ENCODE data around the gene PSEN2. TPM values are rescaled to one million over a fixed set of nuclear protein-coding genes. Genes with fewer than 3 reads are reported as not detected.
"Not testable (repeated sequence)": the region's sequence is repeated elsewhere in the genome, so short reads cannot be mapped to it uniquely, and the experiment has no call there.

PSEN2 gene
- total RNA-seq, 1 donor from 2014 or later = 19.5 TPM

DNA sequence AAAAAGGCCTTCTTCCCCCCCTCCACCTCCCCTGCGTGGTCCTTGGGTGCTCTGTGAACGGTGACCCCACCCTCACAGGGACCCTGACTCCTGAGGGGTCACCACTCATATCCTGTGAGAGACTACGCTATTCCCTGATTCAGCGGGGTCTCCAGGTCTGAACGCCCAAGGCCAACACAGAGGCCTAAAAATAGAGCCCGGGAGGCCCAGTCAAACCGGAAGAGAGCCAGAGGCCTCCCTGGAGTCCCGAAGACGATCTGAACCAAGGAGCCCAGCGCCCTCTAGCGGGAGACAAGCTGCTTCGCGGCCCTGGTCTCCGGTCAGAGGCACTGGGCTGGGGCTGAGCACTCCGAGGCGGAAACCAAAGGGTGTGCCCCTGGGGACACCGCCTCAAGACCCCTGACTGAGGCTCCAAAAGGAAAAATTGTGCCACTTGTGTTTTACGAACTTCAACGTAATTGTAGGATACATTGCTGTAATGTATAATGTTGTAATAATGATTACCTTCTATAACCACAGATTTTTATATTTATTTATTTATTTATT is 42.4 kb upstream of the PSEN2 start:
- Mint-ChIP-seq H3K4me1 (ENCODE audit: low read depth) (peaks cover 15% of the 10 kb centered on the region), H3K27ac (ENCODE audit: unreplicated experiment) (peak overlapping the region; percentile 93), H3K9me3 (ENCODE audit: low read depth) (no peaks in the 10 kb centered on the region), H3K27me3 (ENCODE audit: low read depth) (no peaks in the 10 kb centered on the region), H3K36me3 (ENCODE audit: low read depth) (no peaks in the 10 kb centered on the region), H3K4me3 (ENCODE audit: unreplicated experiment) (peak overlapping the region; percentile 19)
- TF ChIP-seq, protein P1, sequence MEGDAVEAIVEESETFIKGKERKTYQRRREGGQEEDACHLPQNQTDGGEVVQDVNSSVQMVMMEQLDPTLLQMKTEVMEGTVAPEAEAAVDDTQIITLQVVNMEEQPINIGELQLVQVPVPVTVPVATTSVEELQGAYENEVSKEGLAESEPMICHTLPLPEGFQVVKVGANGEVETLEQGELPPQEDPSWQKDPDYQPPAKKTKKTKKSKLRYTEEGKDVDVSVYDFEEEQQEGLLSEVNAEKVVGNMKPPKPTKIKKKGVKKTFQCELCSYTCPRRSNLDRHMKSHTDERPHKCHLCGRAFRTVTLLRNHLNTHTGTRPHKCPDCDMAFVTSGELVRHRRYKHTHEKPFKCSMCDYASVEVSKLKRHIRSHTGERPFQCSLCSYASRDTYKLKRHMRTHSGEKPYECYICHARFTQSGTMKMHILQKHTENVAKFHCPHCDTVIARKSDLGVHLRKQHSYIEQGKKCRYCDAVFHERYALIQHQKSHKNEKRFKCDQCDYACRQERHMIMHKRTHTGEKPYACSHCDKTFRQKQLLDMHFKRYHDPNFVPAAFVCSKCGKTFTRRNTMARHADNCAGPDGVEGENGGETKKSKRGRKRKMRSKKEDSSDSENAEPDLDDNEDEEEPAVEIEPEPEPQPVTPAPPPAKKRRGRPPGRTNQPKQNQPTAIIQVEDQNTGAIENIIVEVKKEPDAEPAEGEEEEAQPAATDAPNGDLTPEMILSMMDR (IDR thresholded peaks at IDR 0.05) = peak; percentile 99
- DNase-seq (ENCODE audit: low spot score) = peak; percentile 96

DNA sequence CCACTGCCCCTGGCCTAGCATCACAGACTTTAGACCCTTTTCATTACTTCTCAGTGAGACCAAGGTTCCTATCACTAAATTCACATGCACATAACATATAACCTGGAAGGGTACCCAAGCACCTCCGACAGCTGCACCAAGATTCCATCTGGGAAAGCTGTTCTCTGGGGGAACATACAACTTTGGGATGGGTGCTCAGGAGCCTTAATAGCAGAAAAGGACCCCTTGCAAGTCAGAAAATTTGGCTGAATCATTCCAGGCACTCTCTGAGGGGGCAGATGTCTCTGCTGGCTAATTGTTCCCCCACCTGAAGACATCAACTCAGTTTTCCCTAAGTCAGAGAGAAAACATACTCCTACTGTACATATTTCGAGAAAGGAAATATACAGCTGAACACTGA is 41.3 kb upstream of the PSEN2 start:
- DNase-seq (ENCODE audit: low spot score) = no peak
- H3K27me3 Mint-ChIP-seq (ENCODE audit: low read depth) = peaks cover 3% of the 10 kb centered on the region
- H3K9me3 Mint-ChIP-seq (ENCODE audit: low read depth) = no peaks in the 10 kb centered on the region
- H3K36me3 Mint-ChIP-seq (ENCODE audit: low read depth) = no peaks in the 10 kb centered on the region
- TF ChIP-seq, protein P1 (IDR thresholded peaks at IDR 0.05) = no peak
- H3K4me3 Mint-ChIP-seq (ENCODE audit: unreplicated experiment) = no peak overlapping the region
- no peak overlapping the region for H3K27ac Mint-ChIP-seq (ENCODE audit: unreplicated experiment)
- H3K4me1 Mint-ChIP-seq (ENCODE audit: low read depth) = peaks cover 15% of the 10 kb centered on the region

DNA sequence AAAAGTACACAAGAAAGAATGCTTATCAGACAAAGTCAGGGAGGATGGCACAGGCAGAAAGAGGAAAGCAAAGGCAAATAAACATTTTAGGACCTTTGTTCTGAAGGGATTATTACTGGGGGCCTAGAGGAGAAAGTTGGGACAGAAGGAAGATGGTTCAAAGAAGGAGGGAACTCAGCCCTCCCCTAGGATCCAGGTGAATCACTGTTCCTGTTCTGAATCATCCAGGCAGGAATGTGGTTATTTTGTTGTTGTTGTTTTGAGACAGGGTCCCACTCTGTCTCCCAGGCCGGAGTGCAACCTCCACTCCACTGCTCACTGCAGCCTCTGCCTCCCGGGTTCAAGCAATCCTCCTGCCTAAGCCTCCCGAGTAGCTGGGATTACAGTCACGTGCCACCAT is 38.5 kb upstream of the PSEN2 start:
- Mint-ChIP-seq H3K4me3 (ENCODE audit: unreplicated experiment) (no peak overlapping the region), H3K4me1 (ENCODE audit: low read depth) (peaks cover 13% of the 10 kb centered on the region), H3K27ac (ENCODE audit: unreplicated experiment) (no peak overlapping the region), H3K9me3 (ENCODE audit: low read depth) (no peaks in the 10 kb centered on the region), H3K27me3 (ENCODE audit: low read depth) (peaks cover 4% of the 10 kb centered on the region), H3K36me3 (ENCODE audit: low read depth) (no peaks in the 10 kb centered on the region)
- TF ChIP-seq, protein P1 (IDR thresholded peaks at IDR 0.05) = no peak
- no peak for DNase-seq (ENCODE audit: low spot score)

DNA sequence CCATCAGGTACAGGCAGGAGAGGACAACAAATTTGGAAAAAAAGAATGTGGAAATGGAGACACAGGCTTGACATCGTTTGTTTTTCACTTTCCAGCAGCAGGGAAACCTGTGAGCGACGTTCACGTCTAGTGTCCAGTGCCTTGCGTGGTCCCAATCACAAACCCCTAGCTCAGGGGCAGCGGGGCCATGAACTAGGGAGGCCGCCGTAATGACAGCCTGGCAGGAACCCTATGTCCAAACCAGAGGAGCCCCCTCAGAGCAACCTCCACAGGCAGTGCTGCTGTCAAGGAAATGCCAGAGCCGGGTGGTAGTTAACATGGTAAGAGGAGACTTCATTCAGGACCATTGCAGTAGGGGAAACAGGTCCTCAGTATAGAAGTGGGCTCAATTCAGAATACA is 37.8 kb upstream of the PSEN2 start:
- H3K27ac Mint-ChIP-seq (ENCODE audit: unreplicated experiment) = no peak overlapping the region
- DNase-seq (ENCODE audit: low spot score) = no peak
- TF ChIP-seq, protein P1 (IDR thresholded peaks at IDR 0.05) = no peak
- H3K36me3 Mint-ChIP-seq (ENCODE audit: low read depth) = no peaks in the 10 kb centered on the region
- H3K27me3 Mint-ChIP-seq (ENCODE audit: low read depth) = peaks cover 4% of the 10 kb centered on the region
- no peak overlapping the region for H3K4me3 Mint-ChIP-seq (ENCODE audit: unreplicated experiment)
- no peaks in the 10 kb centered on the region for H3K9me3 Mint-ChIP-seq (ENCODE audit: low read depth)
- peaks cover 7% of the 10 kb centered on the region for H3K4me1 Mint-ChIP-seq (ENCODE audit: low read depth)

DNA sequence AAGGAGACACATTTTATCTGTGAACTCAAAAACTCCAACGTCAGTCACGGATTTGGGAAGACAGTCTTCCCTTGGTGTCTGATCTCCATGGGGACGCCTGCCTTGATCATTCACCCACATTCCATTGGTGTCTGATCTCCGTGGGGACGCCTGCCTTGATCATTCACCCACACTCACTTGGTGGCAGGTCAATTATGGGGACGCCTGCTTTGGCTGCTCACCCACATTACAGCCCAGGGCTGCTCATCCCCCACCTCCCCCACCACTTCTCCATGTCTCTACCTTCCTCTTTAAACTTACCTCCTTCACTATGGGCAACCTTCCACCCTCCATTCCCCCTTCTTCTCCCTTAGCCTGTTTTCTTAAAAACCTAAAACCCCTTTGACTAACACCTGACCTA is 36.2 kb upstream of the PSEN2 start:
- not testable (repeated sequence) for H3K36me3 Mint-ChIP-seq (ENCODE audit: low read depth); DNase-seq (ENCODE audit: low spot score); H3K4me3 Mint-ChIP-seq (ENCODE audit: unreplicated experiment); H3K27ac Mint-ChIP-seq (ENCODE audit: unreplicated experiment); H3K27me3 Mint-ChIP-seq (ENCODE audit: low read depth); H3K9me3 Mint-ChIP-seq (ENCODE audit: low read depth); H3K4me1 Mint-ChIP-seq (ENCODE audit: low read depth)

DNA sequence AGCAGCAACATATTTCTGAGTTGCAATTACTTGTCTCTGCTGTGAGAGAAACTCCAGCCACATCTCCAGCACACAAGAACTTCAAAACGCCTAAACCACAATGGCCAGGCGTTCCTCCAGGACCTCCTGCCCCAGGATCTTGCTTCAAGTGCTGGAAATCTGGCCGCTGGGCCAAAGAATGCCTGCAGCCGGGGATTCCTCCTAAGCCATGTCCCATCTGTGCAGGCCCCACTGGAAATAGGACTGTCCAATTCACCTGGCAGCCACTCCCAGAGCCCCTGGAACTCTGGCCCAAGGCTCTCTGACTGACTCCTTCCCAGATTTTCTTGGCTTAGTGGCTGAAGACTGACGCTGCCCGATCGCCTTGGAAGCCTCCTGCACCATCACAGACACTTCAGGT is 35.0 kb upstream of the PSEN2 start:
- not testable (repeated sequence) for H3K27ac Mint-ChIP-seq (ENCODE audit: unreplicated experiment); DNase-seq (ENCODE audit: low spot score); H3K36me3 Mint-ChIP-seq (ENCODE audit: low read depth); H3K27me3 Mint-ChIP-seq (ENCODE audit: low read depth); H3K4me1 Mint-ChIP-seq (ENCODE audit: low read depth); H3K4me3 Mint-ChIP-seq (ENCODE audit: unreplicated experiment); H3K9me3 Mint-ChIP-seq (ENCODE audit: low read depth)

DNA sequence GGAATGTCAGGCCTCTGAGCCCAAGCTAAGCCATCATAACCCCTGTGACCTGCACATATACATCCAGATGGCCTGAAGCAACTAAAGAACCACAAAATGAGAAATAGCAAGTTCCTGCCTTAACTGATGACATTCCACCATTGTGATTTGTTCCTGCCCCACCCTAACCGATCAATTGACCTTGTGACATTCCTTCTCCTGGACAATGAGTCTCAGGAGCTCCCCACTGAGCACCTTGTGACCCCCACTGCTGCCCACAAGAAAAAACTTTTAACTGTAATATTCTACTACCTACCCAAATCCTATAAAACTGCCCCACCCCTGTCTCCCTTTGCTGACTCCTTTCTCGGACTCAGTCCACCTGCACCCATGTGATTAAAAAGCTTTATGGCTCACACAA is 32.5 kb upstream of the PSEN2 start:
- not testable (repeated sequence) for H3K27ac Mint-ChIP-seq (ENCODE audit: unreplicated experiment); H3K36me3 Mint-ChIP-seq (ENCODE audit: low read depth); H3K27me3 Mint-ChIP-seq (ENCODE audit: low read depth); DNase-seq (ENCODE audit: low spot score); H3K9me3 Mint-ChIP-seq (ENCODE audit: low read depth); H3K4me3 Mint-ChIP-seq (ENCODE audit: unreplicated experiment); H3K4me1 Mint-ChIP-seq (ENCODE audit: low read depth)
